ENCODE results near the gene FLT1. TPM values are rescaled to one million over a fixed set of nuclear protein-coding genes. Genes with fewer than 3 reads are reported as not detected.

FLT1 gene
- polyA plus RNA-seq, 2 of the 4 experiments (the other 2 are of a cell fraction) = not detected

GRCh38 chr13:28421676-28422410 lies 73.1 kb downstream of the FLT1 start:
- POLR2A ChIA-PET = no interaction called here
- FAIRE-seq = no peak
- no peak overlapping the region for H3K27ac ChIP-seq
- WGBS (ENCODE audit: missing lambda C conversion rate) = 1% methylated on average over 7 of the region's 7 CpGs
- no peaks in the 10 kb centered on the region for H3K4me1 ChIP-seq
- ATAC-seq = no peak
- H3K4me2 ChIP-seq = no peak overlapping the region
- no peaks in the 10 kb centered on the region for H3K9me3 ChIP-seq
- no peak for TF ChIP-seq MYC (IDR thresholded peaks at IDR 0.05; ENCODE audit: borderline replicate concordance, low read length)
- TF ChIP-seq FOSB (CRISPR knock-in tag; IDR thresholded peaks at IDR 0.05) = no peak
- no peak for TF ChIP-seq RFX5 (IDR thresholded peaks at IDR 0.05)
- no peak for TF ChIP-seq TP53 (CRISPR knock-in tag; IDR thresholded peaks at IDR 0.05)
- TF ChIP-seq GATA3 (IDR thresholded peaks at IDR 0.05; ENCODE audit: borderline replicate concordance) = no peak
- CTCF ChIA-PET = no interaction called here
- no peak overlapping the region for H3K4me3 ChIP-seq
- DNase-seq (ENCODE audit: low read depth in 1 of 2, low spot score in 1 of 2) = no peak

DNA sequence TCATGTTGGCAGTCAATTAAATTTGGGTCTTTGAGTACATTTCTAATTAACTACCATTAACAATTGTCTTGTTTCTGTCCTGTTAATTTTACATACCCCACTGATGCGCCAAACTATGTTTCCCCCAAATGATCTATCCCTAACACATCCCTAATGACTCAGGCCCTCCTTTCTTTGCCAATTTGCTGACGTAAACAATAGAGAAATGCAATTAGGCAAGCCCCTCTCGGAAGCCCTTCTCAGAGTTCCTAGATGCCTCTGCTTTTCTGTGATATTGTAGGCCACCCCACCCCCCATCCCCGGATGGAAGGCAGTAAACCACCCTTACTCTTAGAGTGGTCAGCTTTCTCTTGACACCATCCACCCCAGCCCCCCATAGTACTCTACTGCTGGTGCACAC lies 74.2 kb downstream of the FLT1 start:
- FAIRE-seq = no peak
- Histone ChIP-seq H3K27ac (no peak overlapping the region), H3K4me1 (no peaks in the 10 kb centered on the region), H3K4me2 (no peak overlapping the region), H3K9me3 (no peaks in the 10 kb centered on the region), H3K4me3 (no peak overlapping the region)
- no peak for ATAC-seq
- no peak for DNase-seq (ENCODE audit: low read depth in 1 of 2, low spot score in 1 of 2)
- TF ChIP-seq HOXB5 (CRISPR knock-in tag; IDR thresholded peaks at IDR 0.05) (no peak), FOSB (CRISPR knock-in tag; IDR thresholded peaks at IDR 0.05) (no peak), PBX3 (IDR thresholded peaks at IDR 0.05) (no peak), SREBF2 (IDR thresholded peaks at IDR 0.05) (no peak), CEBPB (IDR thresholded peaks at IDR 0.05) (no peak), RARB (CRISPR knock-in tag; IDR thresholded peaks at IDR 0.05) (no peak), TFCP2L1 (CRISPR knock-in tag; IDR thresholded peaks at IDR 0.05) (no peak), EP300 (IDR thresholded peaks at IDR 0.05) (no peak), NFE2L2 (conservative IDR thresholded peaks at IDR 0.05; ENCODE audit: low read length) (no peak), MAFK (IDR thresholded peaks at IDR 0.05; ENCODE audit: partially characterized antibody) (no peak), TP53 (CRISPR knock-in tag; IDR thresholded peaks at IDR 0.05) (no peak)
- TF ChIP-seq, protein P1, sequence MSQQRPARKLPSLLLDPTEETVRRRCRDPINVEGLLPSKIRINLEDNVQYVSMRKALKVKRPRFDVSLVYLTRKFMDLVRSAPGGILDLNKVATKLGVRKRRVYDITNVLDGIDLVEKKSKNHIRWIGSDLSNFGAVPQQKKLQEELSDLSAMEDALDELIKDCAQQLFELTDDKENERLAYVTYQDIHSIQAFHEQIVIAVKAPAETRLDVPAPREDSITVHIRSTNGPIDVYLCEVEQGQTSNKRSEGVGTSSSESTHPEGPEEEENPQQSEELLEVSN (IDR thresholded peaks at IDR 0.05; ENCODE audit: borderline replicate concordance, low read depth) = no peak
- CTCF ChIA-PET = no interaction called here
- POLR2A ChIA-PET = no interaction called here
- WGBS (ENCODE audit: missing lambda C conversion rate) = 29% methylated on average over 4 of the region's 4 CpGs

- no peak overlapping the region for H3K27ac ChIP-seq
- 0% methylated on average over 2 of the region's 3 CpGs for WGBS (ENCODE audit: missing lambda C conversion rate)
- CTCF ChIA-PET = no interaction called here
- H3K4me1 ChIP-seq = no peaks in the 10 kb centered on the region
- ATAC-seq (no peak), FAIRE-seq (no peak), DNase-seq (ENCODE audit: low read depth in 1 of 2, low spot score in 1 of 2) (no peak)
- POLR2A ChIA-PET = no interaction called here
- no peak overlapping the region for H3K4me2 ChIP-seq
- TF ChIP-seq JUN (IDR thresholded peaks at IDR 0.05) (no peak), ZC3H11A (IDR thresholded peaks at IDR 0.05) (no peak), BCL3 (IDR thresholded peaks at IDR 0.05) (no peak), HEYL (CRISPR knock-in tag; IDR thresholded peaks at IDR 0.05) (no peak), PBX3 (IDR thresholded peaks at IDR 0.05) (no peak), HOXB13 (CRISPR knock-in tag; IDR thresholded peaks at IDR 0.05; ENCODE audit: low read depth) (no peak), RAD21 (conservative IDR thresholded peaks at IDR 0.05 in 1 of 2, IDR thresholded peaks at IDR 0.05 in 1 of 2) (no peak), GATA3 (IDR thresholded peaks at IDR 0.05; ENCODE audit: borderline replicate concordance) (no peak), EHF (CRISPR knock-in tag; IDR thresholded peaks at IDR 0.05) (no peak), BHLHE40 (IDR thresholded peaks at IDR 0.05; ENCODE audit: low read depth, low read length) (no peak), FOXS1 (CRISPR knock-in tag; IDR thresholded peaks at IDR 0.05) (no peak), HOXA7 (CRISPR knock-in tag; IDR thresholded peaks at IDR 0.05) (no peak), ZNF302 (CRISPR knock-in tag; IDR thresholded peaks at IDR 0.05) (no peak), MYC (IDR thresholded peaks at IDR 0.05; ENCODE audit: borderline replicate concordance, low read length) (no peak), FOSB (CRISPR knock-in tag; IDR thresholded peaks at IDR 0.05) (no peak), NPAS2 (CRISPR knock-in tag; IDR thresholded peaks at IDR 0.05; ENCODE audit: borderline replicate concordance) (no peak)
- TF ChIP-seq, protein P2, sequence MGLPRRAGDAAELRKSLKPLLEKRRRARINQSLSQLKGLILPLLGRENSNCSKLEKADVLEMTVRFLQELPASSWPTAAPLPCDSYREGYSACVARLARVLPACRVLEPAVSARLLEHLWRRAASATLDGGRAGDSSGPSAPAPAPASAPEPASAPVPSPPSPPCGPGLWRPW (IDR thresholded peaks at IDR 0.05) = no peak
- TF ChIP-seq, protein P1 (IDR thresholded peaks at IDR 0.05; ENCODE audit: borderline replicate concordance, low read depth) = no peak
- no peaks in the 10 kb centered on the region for H3K9me3 ChIP-seq
- H3K4me3 ChIP-seq = no peak overlapping the region
Observed at GRCh38 chr13:28415994-28416421, 78.9 kb downstream of the FLT1 start.

All from A549 (cell line).